Vagina (tissue), 2 donors: ENCODE measurements around the gene TTLL9. TPM values are rescaled to one million over a fixed set of nuclear protein-coding genes. Genes with fewer than 3 reads are reported as not detected.

ENCODE experiments used
- DNase-seq, 2 donors: peaks; one replicate each; pipeline ENCODE4 v3.0.0-alpha.2; 2017; ENCODE audit errors: extremely low spot score in 2 of 2
- H3K27ac ChIP-seq: fragments of 200-600 bp; sonication (generic); one replicate; pipeline ENCODE4 v1.5.1; 2019
- H3K27me3 ChIP-seq: fragments of 200-600 bp; sonication (generic); one replicate; pipeline ENCODE4 v1.5.1; 2019
- H3K36me3 ChIP-seq, 2 donors: fragments of 200-600 bp; sonication (generic); one replicate each; pipeline ENCODE4 v1.5.1; 2017 to 2019
- H3K4me1 ChIP-seq: fragments of 200-600 bp; sonication (generic); one replicate; pipeline ENCODE4 v1.5.1; 2019
- H3K4me3 ChIP-seq, 2 donors: fragments of 200-600 bp; sonication (generic); 1 replicate in 1 of 2; 2 replicates in 1 of 2; pipeline ENCODE4 v1.5.1; 2016 to 2019
- H3K9me3 ChIP-seq: fragments of 200-600 bp; sonication (generic); one replicate; pipeline ENCODE4 v1.5.1; 2019
- CTCF ChIP-seq, 3 experiments: fragments of 450-650 bp in 2 of 3; fragments of 200-600 bp in 1 of 3; sonication (generic) in 1 of 3; IDR thresholded peaks; one replicate each; pipeline ENCODE4 v1.5.1; 2017 to 2019; ENCODE audit warnings: antibody characterized with exemption in 3 of 3, mild to moderate bottlenecking in 2 of 3, moderate library complexity in 2 of 3
- POLR2A ChIP-seq, 2 donors: fragments of 450-650 bp; IDR thresholded peaks; one replicate each; pipeline ENCODE4 v1.6.1; 2017; ENCODE audit warnings: antibody characterized with exemption in 2 of 2, mild to moderate bottlenecking in 2 of 2, moderate library complexity in 2 of 2
- POLR2AphosphoS5 ChIP-seq, 2 donors: sonication (generic); formaldehyde crosslinking; IDR thresholded peaks; one replicate each; pipeline ENCODE4 v1.9.0; 2017; ENCODE audit warnings: antibody characterized with exemption in 2 of 2, mild to moderate bottlenecking in 2 of 2, low read depth in 1 of 2; ENCODE audit not compliant: insufficient read depth in 1 of 2
- intact Hi-C: fragments of 100-400 bp; cut with DNase I; formaldehyde crosslinking; loops from one replicate; pipeline ENCODE4 v1.15.1; 2023
- small RNA-seq: library from RNA; depleted of rRNA; stranded (forward); fragments of <200 nt; gene quantifications from one replicate; pipeline ENCODE3, GENCODE V24; 2016
- total RNA-seq: library from RNA; depleted of rRNA; stranded (reverse); fragments of >200 nt; gene quantifications from one replicate; pipeline ENCODE4 v1.2.3, GENCODE V29; 2016

Gene TTLL9
- total RNA-seq, 1 donor from 2014 or later = not detected

GRCh38 chr20:31990641-31991338 is 120.4 kb downstream of the TTLL9 start:
- H3K27ac ChIP-seq = no peak overlapping the region
- TF ChIP-seq POLR2AphosphoS5 (IDR thresholded peaks at IDR 0.05; ENCODE audit: insufficient read depth in 1 of 2, low read depth in 1 of 2) = no peak
- no peak for TF ChIP-seq CTCF (IDR thresholded peaks at IDR 0.05)
- no peak for TF ChIP-seq POLR2A (IDR thresholded peaks at IDR 0.05)
- no peaks in the 10 kb centered on the region for H3K27me3 ChIP-seq
- DNase-seq = no peak
- intact Hi-C loops = no loop called here
- H3K9me3 ChIP-seq = no peaks in the 10 kb centered on the region
- H3K36me3 ChIP-seq = no peaks in the 10 kb centered on the region
- H3K4me3 ChIP-seq = no peak overlapping the region
- no peaks in the 10 kb centered on the region for H3K4me1 ChIP-seq

- Histone ChIP-seq H3K4me3 (no peak overlapping the region), H3K36me3 (no peaks in the 10 kb centered on the region), H3K9me3 (no peaks in the 10 kb centered on the region), H3K4me1 (no peaks in the 10 kb centered on the region), H3K27ac (no peak overlapping the region), H3K27me3 (no peaks in the 10 kb centered on the region)
- no peak for TF ChIP-seq POLR2A (IDR thresholded peaks at IDR 0.05)
- TF ChIP-seq CTCF (IDR thresholded peaks at IDR 0.05) = no peak
- no peak for TF ChIP-seq POLR2AphosphoS5 (IDR thresholded peaks at IDR 0.05; ENCODE audit: insufficient read depth in 1 of 2, low read depth in 1 of 2)
- no peak for DNase-seq
- intact Hi-C loops = no loop called here
Observed at GRCh38 chr20:31991339-31991705, 120.9 kb downstream of the TTLL9 start.

GRCh38 chr20:31992086-31992485 is 121.7 kb downstream of the TTLL9 start:
- Histone ChIP-seq H3K9me3 (no peaks in the 10 kb centered on the region), H3K36me3 (no peaks in the 10 kb centered on the region), H3K27me3 (no peaks in the 10 kb centered on the region), H3K4me3 (no peak overlapping the region), H3K4me1 (no peaks in the 10 kb centered on the region), H3K27ac (no peak overlapping the region)
- TF ChIP-seq CTCF (IDR thresholded peaks at IDR 0.05) = no peak
- no peak for TF ChIP-seq POLR2AphosphoS5 (IDR thresholded peaks at IDR 0.05; ENCODE audit: insufficient read depth in 1 of 2, low read depth in 1 of 2)
- TF ChIP-seq POLR2A (IDR thresholded peaks at IDR 0.05) = no peak
- intact Hi-C loops = no loop called here
- no peak for DNase-seq

Small RNA genes lying within 50 kb of the gene (small RNA-seq; reads per million reads assigned to genes)
- gene RNU1-94P = not detected

Other genes with a start within 250 kb of the TTLL9 start
- 2.5 TPM for gene COX4I2, start 232.7 kb upstream of the TTLL9 start, total RNA-seq
- 57.2 TPM for gene BCL2L1, start 147.8 kb upstream of the TTLL9 start, total RNA-seq
- 6.1 TPM for gene TPX2, start 131.3 kb upstream of the TTLL9 start, total RNA-seq
- not detected for gene MYLK2, start 51.3 kb upstream of the TTLL9 start, total RNA-seq
- not detected for gene FOXS1, start 25.0 kb upstream of the TTLL9 start, total RNA-seq
- 2.5 TPM for gene DUSP15, start 107 bp upstream of the TTLL9 start, total RNA-seq
- 5.9 TPM for gene PDRG1, start 81.4 kb downstream of the TTLL9 start, total RNA-seq
- gene XKR7, start 97.5 kb downstream of the TTLL9 start, total RNA-seq = not detected
- gene CCM2L, start 139.8 kb downstream of the TTLL9 start, total RNA-seq = 8.6 TPM
- gene HCK, start 181.6 kb downstream of the TTLL9 start, total RNA-seq = 10.1 TPM
- gene TM9SF4, start 239.1 kb downstream of the TTLL9 start, total RNA-seq = 32.2 TPM